ENCODE data around the gene GNB1L.
A peak's percentile ranks its signal among the peaks of the same experiment; 100 is the strongest.

The GNB1L gene

GRCh38 chr22:19821523-19822300 lies 33.0 kb downstream of the GNB1L start:
- DNase-seq: peak; percentile 26

GRCh38 chr22:19820880-19821522 lies 33.7 kb downstream of the GNB1L start:
- DNase-seq: peak; percentile 35

- peak; percentile 33 for DNase-seq
These were observed 34.5 kb downstream of the GNB1L start for GRCh38 chr22:19819911-19820879.

GRCh38 chr22:19819208-19819910 lies 35.3 kb downstream of the GNB1L start:
- peak; percentile 28 for DNase-seq

- peak; percentile 35 for DNase-seq
These were observed 36.1 kb downstream of the GNB1L start for GRCh38 chr22:19818324-19819207.

GRCh38 chr22:19816372-19817119 lies 38.1 kb downstream of the GNB1L start:
- no peak for DNase-seq

GRCh38 chr22:19815823-19816290 lies 38.8 kb downstream of the GNB1L start:
- DNase-seq: no peak

- DNase-seq: no peak
These were observed 39.4 kb downstream of the GNB1L start for GRCh38 chr22:19815093-19815822.

GRCh38 chr22:19814428-19814827 lies 40.2 kb downstream of the GNB1L start:
- DNase-seq: no peak

- no peak for DNase-seq
These were observed 41.8 kb downstream of the GNB1L start for GRCh38 chr22:19812910-19813309.

- peak; percentile 41 for DNase-seq
These were observed 42.6 kb downstream of the GNB1L start for GRCh38 chr22:19811811-19812771.

GRCh38 chr22:19811211-19811621 lies 43.5 kb downstream of the GNB1L start:
- peak; percentile 32 for DNase-seq

GRCh38 chr22:19810381-19811201 lies 44.1 kb downstream of the GNB1L start:
- DNase-seq: peak; percentile 43

GRCh38 chr22:19809741-19810140 lies 44.9 kb downstream of the GNB1L start:
- peak; percentile 18 for DNase-seq

GRCh38 chr22:19808873-19809478 lies 45.7 kb downstream of the GNB1L start:
- peak; percentile 23 for DNase-seq

GRCh38 chr22:19807914-19808872 lies 46.5 kb downstream of the GNB1L start:
- DNase-seq: peak; percentile 42
